GM18499 (cell line): ENCODE measurements around the gene MAPK8IP2.

Source experiments
- ATAC-seq: cut with Tn5 transposase; IDR thresholded peaks from one replicate; pipeline ENCODE4 v1.9.1; 2021; ENCODE audit warnings: moderate number of reproducible peaks; ENCODE audit not compliant: insufficient read depth, unreplicated experiment

Gene MAPK8IP2

DNA sequence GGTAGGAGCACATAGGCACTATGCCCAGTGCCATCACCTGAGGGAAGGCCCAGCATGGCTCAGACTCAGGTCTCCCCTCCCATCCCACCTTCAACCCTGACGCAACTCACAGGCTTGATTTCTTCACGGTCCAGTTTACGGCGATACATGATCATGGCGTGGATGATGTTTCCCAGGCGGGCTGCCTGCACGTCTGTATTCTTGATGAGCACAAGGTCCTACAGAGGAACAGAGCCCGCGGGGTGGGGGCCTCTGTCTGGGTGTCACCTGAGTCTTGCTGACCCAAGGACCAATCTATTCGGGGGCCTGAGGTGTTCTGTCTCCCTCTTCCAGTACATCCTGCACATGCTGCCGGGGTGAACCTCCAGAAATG lies 26.2 kb upstream of the MAPK8IP2 start:
- ATAC-seq = no peak

DNA sequence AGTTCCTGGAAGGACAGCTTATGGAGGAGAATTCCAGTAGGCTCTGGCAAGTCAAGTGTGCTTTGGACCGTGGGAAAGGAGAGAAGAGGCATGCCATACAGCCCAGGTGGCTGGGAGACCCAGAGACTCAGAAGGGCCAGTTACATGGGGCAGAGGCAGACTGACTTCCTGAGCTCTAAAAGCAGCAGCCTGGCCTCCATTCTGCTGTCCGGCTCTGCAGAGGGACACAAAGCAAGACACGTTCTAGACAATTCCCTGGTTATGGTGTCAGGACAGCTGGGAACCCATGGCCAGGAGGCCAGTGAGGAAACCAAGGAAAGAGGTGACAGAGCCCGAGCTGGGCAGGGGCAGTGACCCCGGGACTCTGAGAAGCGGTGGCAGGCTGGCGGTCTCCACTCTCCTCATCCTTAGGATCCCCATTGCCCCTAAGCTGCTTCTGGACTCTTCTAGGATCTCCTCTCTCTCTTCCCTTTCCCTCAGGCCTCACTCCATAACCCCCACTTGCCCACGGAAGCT lies 25.1 kb upstream of the MAPK8IP2 start:
- no peak for ATAC-seq

DNA sequence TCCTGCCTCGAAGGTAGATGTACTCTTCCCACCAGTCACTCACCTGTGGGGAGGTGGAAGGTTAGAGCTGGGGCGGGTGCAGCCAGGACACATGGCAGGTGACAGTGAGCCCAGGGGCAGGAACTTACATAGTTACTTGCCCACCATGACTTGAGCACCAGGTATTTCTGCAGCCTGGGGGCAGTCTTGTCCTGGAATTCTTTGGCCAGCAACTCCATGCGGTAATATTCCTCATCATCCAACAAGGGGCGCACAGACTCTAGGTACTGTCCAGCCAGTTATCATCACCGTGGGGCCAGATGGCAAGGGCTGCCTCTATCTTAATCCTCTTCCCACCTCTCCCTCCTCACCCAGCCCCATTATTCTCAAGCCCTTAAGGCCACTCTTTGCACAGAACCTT lies 24.5 kb upstream of the MAPK8IP2 start:
- ATAC-seq = no peak

DNA sequence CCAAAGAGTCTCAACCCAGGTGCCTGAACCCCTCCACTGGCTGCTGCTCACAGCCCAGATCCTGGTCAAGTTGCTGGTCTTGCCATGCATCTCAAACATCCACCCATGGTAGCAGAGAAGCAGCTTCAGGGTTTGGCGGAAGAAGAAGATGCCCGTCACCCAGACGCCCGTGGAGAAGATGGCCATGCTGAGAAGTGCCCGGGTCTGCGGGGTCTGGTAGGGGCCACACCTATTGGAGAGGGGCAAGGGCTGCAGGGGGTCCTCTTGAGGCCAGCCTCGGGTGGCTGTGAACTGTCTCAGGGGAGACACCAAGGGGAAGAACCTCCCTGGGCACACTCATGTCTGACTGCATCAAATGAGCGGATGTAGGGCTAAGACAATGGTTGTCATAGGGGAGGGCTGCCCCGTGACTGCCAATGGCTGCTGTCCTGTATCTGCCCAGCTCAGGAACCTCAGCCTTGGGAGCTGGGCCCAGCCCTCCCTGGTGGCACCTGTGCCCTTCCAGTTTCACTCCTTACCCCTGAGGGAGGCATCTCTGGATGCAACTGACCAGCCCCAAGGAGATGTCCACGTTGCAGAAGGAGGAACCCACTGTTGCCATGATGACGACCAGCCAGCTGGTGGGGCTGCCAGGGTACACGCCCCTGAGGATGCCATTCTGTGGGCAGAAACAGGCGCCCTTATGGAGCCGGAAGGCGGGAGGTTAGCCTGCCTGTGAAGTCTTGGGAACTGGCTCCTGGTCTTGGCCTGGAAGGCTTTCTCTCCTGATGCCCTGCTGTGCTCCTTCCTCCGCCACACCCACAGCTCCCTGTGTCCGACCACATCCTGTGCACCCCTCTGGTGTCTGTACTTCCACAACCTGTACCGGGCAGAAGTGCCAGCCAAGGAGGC lies 23.5 kb upstream of the MAPK8IP2 start:
- ATAC-seq = no peak

DNA sequence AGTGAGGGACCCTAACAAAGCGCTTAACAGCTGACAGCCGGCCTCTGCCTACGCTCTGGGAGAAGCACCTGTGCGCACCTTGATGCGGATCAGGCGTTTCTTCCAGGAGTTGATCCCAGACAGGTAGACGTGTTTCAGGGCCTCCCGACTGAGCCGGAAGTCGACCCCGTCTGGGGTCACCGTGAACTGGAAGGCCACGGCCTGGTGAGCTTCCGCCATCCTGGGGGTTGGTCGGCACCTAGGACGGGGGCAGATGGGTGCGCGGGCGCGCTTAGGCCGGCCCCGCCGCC lies 23.0 kb upstream of the MAPK8IP2 start:
- no peak for ATAC-seq

DNA sequence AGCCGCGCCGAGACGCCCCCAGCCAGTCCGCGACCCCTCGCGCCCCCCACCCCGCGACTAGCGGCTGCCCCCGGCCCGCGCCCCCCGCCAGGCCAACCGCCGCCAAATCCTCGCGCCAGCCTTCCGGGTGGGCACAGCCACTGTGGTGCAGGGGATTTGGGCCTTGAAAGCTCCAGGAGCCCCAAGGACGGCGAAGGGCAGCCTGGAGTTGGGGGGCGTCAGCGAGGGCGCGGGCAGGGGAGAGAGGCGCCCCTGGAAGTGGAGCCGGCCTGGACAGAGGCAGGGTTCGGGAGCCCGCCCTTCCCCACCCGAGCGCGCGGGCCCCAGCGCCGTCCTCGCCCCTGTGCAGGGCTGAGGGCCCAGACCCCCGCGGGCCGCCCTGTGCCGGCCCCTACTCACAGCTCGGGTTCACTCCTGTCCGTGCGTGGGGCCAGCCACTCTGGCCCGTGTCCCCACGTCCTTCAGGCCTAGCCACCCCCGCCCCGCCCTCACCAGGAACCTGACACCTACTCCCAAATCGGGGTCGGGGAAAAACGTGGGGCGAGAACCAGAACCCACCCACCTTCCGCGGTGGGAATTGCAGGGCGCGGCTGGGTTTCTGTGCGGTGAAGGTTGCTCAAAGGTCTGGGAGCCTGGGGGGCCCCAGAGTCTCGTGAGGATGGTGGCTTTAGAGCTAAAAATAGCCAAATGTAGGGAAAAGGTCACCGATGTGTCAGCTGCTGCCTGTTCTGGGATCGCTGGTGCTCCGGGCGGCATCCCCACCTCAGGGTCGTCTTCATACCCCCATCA lies 22.4 kb upstream of the MAPK8IP2 start, which contains the start of gene CPT1B:
Gene CPT1B, minus strand, starts transcription at position 441 of the 789 bp plus-strand sequence. CDS start 512 bp downstream, outside the sequence.
- no peak for ATAC-seq

DNA sequence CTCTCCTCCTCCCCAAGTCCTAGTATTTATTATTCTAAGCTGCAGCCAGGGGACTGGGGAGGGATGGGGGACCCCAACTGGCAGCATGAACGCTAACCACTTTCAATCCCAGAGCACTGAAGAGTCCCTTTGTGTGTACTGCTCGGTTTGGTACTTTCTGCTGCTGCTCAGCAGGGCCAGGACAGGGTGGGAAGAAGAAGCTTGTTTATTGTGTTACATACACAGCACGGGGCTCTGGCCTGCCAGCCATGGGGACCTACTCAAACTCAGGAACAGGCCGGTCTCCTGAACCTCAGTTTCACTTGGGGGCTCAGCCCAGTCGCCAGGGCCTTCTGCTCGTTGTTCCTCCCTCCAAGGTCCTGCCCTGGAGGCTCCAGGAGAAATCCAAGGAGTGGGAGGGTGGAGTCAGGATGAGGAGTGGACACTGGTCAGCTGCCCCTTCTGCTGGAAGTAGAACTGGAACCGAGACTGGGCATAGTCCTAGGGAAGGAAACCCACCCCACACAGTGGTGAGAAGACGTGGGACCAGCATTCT lies 21.8 kb upstream of the MAPK8IP2 start:
- ATAC-seq = no peak

DNA sequence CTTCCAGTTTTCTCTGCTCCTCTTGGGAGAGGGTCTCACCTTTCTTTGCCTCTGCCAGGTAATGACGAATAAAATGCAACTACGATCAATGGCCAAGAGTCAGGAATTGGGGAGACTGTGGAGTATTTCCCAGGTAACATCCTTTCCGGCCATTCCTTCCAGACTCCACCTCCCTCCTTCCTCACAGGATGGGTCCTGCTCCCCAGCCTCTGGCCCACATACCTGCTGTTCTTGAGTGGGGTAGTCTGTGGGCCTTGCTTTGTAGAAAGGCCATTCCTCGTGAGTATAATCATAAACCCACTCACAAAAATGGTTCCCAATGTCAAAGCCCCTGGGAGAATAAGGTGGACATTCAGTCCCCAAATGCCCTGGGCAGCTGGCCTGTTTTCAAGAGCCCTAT lies 20.8 kb upstream of the MAPK8IP2 start:
- ATAC-seq = no peak

DNA sequence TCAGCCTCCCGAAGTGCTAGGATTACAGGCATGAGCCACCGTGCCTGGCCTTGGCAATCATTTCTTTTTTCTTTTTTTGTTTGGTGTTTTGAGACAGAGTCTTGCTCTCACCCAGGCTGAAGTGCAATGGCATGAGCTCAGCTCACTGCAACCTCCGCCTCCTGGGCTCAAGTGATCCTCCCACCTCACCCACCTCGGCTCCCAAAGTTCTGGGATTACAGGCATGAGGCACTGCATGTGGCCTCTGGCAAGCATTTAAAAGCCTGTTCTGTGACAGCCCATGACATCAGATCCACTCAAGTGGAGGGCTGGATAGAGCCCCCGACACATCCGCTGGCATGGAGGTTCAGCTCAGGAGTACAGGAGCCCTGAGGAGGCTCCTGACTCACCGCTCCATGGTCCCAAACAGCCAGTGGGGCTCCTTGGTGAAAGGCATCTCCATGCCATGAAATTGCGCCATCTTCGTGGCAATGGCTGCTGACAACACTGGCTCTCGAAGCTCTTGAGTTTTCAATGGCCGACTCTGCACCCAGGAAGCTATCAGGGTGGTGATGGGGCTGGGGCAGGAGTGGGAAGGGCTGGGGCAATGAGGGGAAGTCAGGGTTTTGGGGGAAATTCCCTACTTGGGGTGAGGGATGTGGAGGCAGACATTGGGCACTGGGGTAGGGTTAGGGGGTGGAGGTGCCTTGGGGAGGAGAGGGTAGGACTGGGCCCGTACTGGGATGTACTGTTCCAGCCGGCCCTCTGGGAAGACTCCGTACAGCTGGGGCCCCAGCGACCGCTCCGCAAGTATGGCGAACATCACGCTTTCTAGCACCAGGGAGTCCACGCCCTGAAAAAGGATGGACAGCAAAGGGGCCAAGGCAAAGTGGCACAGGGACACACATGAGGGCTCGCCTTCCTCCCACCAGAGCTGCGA lies 19.3 kb upstream of the MAPK8IP2 start:
- ATAC-seq = no peak

DNA sequence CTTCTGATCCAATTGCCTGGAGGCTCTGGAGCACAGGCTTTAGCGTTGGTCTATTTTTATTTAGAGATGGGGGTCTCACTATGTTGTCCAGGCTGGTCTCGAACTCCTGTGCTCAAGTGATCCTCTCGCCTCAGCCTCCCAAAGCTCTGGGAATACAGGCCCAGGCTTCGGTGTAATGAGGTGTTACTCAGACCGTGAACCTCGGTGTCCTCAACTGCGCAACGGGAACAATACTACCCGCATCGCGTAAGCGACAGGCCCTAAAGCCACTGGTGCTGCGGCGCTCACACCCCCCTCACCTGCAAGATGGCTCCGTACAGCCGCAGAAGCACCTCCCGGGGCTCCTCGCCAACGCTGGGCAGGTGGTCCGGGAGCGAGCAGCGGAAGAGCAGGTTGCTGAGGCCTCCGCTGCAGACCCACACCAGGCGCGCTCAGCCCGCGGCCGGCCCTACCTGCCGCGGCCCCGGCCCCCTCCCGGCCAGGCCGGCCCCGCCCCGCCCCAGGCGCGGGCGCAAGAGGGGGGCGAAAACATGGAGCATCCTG lies 18.6 kb upstream of the MAPK8IP2 start:
- no peak for ATAC-seq

DNA sequence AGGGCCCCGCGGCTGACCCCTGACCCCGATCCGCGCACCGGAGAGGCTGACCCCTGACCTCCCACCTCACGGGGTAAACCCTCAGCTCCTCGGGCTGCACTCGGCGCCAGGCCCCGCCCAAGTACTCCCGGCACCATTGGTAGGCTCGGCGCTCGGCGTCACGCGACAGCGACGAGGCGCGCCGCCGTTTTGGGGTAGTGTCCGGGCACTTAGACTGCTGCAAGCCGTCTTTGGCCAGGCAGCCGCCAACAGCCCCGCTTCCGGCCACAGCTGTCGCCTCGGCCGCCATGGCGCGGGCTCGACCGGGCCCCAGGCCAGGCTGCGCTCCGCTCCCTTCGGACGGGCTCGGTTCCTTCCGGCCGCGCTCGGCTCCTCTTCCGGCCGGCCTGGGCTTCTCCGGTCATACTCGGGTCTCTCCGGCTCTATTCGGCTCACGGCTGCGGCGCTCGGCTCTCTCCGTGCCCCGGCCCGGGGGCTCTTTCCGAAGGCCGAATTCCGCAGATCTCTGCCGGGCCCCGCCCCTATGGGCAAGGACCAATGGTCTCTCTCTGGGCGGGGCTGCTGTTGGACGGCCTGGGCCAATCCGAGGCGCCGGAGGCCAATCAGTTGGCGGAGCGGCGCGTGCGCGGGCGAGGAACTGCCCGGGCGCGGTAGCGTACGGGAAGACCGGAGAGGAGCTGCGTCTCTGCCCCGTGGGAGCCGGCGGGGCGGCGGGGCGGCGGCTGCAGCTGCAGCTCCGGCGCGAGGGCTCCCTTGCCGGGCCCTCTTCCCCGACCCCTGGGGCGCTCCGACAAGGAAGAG lies 17.9 kb upstream of the MAPK8IP2 start, which contains the start of gene CHKB:
Gene CHKB, minus strand, starts transcription at position 357 of the 801 bp plus-strand sequence. Its CDS starts 68 bp downstream, at position 289.
- peak; percentile 78 for ATAC-seq

DNA sequence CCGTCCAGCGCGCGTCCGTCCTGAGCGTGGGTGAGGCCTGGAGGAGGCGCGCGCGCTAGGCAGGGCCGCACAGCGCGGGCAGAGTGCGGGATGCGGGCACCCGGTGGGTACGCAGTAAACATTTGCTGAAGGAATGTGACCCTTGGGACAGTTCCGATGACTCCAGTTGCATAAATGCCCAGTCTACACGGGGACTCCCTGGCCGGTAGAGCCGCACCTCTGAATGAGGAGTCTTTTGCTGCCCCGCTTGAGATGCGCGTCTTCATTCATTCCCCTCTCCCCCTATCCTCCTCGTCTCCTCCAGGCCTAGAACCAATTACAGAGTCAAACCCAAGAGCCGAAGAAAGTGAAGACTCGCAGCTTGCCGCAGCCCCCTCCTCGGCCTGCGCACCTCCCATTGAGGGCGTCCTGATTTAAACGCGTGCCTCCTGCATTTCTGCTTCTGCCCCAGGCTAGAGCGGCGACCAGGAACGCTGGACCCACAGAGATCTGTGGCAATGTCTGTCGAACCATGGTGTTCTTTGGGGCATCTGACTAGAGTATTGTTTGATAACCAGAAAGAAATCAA lies 17.2 kb upstream of the MAPK8IP2 start:
- ATAC-seq = peak; percentile 13

DNA sequence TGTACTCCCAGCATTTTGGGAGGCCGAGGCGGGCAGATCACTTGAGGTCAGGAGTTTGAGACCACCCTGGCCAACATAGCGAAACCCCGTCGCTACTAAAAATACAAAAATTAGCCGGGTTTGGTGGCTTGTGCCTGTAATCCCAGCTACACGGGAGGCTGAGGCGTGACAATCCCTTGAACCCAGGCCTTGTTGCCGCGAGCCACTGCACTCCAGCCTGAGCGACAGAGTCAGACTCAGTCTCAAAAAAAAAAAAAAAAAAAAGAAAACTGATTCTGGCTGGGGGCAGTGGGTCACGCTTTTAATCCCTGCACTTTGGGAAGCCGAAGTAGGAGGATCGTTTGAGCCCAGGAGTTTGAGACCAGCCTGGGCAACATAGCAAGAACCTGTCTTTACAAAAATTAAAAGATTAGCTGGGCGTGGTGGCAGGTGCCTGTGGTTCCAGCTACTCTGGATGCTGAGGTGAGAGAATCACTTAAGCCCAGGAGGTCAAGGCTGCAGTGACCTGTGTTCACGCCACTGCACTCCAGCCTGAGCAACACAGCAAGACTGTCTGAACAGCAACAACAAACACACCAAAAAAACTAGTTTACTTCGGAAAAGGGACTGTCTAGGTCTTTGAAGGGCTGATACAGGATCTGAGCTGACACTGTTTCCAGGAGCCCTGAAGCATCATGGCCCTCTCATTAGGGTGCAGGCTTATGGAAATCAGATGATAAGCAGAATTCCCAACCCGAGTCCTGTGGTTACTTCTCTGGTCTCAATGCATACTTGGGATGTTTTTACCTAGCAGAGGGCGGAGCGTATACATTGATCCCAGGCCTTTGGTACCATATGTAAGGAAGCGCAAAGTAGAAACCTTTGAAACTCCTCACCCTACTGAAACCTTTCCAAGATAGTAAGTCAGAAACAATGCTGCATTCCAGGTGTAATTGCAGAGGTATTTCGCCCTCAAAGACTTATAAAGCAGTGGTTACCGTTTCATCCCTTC lies 16.2 kb upstream of the MAPK8IP2 start:
- ATAC-seq = no peak

DNA sequence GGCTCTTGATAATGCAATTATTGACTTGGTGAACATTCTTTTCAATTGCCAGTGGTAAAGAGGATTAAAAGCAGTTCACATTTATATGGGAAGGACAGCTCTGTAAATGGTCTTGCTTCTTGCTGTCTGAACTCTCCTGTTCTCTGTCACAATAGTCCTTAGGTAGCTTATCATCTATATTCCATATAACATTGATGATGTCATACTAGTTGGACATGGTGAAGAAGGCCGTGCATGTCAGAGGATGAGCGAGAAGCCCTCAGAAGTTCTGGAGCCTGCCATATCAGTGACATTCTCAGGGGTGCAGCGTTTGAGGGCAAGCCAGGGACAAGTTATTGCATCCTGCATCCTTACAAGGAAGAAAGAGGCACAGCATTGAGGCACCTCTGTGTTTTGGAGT lies 15.4 kb upstream of the MAPK8IP2 start:
- no peak for ATAC-seq

DNA sequence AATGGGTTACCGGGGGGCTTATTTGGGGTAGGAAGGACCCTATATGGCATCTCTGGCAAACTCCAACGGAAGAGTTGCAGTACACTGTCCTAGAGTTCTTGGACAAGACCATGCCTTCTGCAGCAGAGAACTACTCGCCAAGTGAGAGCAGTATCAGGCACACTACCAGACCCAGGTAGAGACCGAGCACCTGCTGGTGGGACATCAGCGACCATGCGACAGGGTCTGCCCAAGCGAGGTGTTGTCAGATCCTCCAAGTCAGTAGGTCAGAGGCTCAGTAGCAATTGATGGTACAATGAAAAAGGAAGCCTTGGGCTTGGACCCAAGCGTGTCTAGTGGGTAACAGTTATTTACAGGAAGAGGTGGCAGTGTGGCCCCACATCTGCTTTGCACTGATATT lies 14.8 kb upstream of the MAPK8IP2 start:
- ATAC-seq = no peak

DNA sequence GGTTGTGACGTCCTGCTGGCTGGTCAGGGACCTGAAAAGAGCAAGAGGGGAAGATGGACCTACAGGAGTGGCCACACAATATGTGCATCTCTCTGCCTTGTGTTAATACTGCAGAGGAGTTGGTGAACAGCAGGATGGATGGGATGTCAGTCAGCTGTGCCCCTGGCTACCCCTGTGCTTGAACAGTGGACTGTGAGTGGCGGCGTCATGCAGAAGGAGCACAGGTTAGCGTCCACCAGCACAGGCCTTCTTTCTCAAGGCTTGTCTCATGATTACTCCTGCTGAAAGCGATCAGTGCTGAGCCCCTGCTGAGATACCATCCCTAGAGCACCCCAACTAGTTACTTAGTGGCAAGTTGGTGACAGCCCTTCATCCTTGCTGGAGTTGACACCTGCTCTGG lies 14.2 kb upstream of the MAPK8IP2 start:
- ATAC-seq = no peak

DNA sequence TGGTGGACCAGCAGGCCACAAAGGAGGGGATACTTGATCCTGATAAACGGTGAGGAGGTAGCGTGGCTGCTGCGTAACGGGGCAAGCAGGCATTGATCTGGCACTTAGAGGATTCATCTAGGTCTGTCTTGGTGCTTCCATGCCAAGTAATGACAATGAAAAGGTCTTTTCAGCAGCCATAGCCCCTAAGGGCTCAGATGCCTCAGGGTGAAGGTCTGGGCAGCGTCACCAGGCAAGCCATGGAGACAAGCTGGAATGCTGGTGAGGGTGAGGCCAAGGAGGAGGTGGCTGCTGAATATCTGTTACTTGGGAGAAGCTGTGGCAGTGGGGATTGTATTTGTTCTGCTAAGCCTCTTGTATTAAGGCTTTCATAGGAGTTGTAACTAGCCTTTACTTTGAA lies 13.2 kb upstream of the MAPK8IP2 start:
- no peak for ATAC-seq
